Smooth muscle cell (in vitro differentiated cells): ENCODE results near the gene DSN1. TPM values are rescaled to one million over a fixed set of nuclear protein-coding genes. Genes with fewer than 3 reads are reported as not detected.

Source experiments
- DNase-seq: peaks from one replicate; lab custom pipeline; 2025; ENCODE audit not compliant: unreplicated experiment; lab: John Stamatoyannopoulos, UW
- H2AFZ ChIP-seq: fragments of 200-600 bp; sonication (generic); 2 replicates; pipeline ENCODE4 v1.6.0; 2016; ENCODE audit warnings: antibody characterized with exemption, low read depth, mild to moderate bottlenecking
- H3F3A ChIP-seq: fragments of 200-600 bp; sonication (generic); 2 replicates; pipeline ENCODE4 v1.6.0; 2017; ENCODE audit warnings: antibody characterized with exemption, low read depth
- H3K27ac ChIP-seq: fragments of 200-600 bp; sonication (generic); 2 replicates; pipeline ENCODE4 v1.5.1; 2016; ENCODE audit warnings: low read depth, mild to moderate bottlenecking
- H3K27me3 ChIP-seq: fragments of 200-600 bp; sonication (generic); 2 replicates; pipeline ENCODE4 v1.6.1; 2016; ENCODE audit warnings: low read depth, mild to moderate bottlenecking
- H3K36me3 ChIP-seq: fragments of 200-600 bp; sonication (generic); 2 replicates; pipeline ENCODE4 v1.5.1; 2016; ENCODE audit warnings: low read depth
- H3K4me1 ChIP-seq: fragments of 200-600 bp; sonication (generic); 2 replicates; pipeline ENCODE4 v1.5.1; 2016; ENCODE audit warnings: low read depth
- H3K4me2 ChIP-seq: fragments of 200-600 bp; sonication (generic); 2 replicates; pipeline ENCODE4 v1.6.0; 2016; ENCODE audit warnings: mild to moderate bottlenecking
- H3K4me3 ChIP-seq: fragments of 200-600 bp; sonication (generic); 2 replicates; pipeline ENCODE4 v1.5.1; 2016; ENCODE audit warnings: mild to moderate bottlenecking
- H3K79me2 ChIP-seq: fragments of 200-600 bp; sonication (generic); 2 replicates; pipeline ENCODE4 v1.6.0; 2016; ENCODE audit warnings: low read depth, mild to moderate bottlenecking
- H3K9ac ChIP-seq: fragments of 200-600 bp; sonication (generic); 2 replicates; pipeline ENCODE4 v1.6.0; 2016; ENCODE audit warnings: low read depth
- H3K9me3 ChIP-seq: fragments of 200-600 bp; sonication (generic); replicated peaks from 2 replicates; pipeline ENCODE4 v1.5.1; 2016; ENCODE audit warnings: low read depth
- H4K20me1 ChIP-seq: fragments of 200-600 bp; sonication (generic); 2 replicates; pipeline ENCODE4 v1.6.0; 2016; ENCODE audit warnings: low read depth
- CTCF ChIP-seq: fragments of 200-600 bp; sonication (generic); IDR thresholded peaks from 2 replicates; pipeline ENCODE4 v1.5.1; 2017; ENCODE audit warnings: borderline replicate concordance, mild to moderate bottlenecking, antibody characterized with exemption; ENCODE audit not compliant: insufficient read depth, poor library complexity, severe bottlenecking
- WGBS: methylation state at CpG from one replicate; pipeline ENCODE4 v1.1.7; 2016; ENCODE audit warnings: low lambda C conversion rate; 5-methylcytosine and 5-hydroxymethylcytosine counted together
- polyA plus RNA-seq: library from polyadenylated mRNA; unstranded; fragments of >200 nt; fragmentation: Nextera tagmentation; extraction: Ambion mirVana; gene quantifications from 2 replicates; pipeline ENCODE4 v1.2.1, GENCODE V29; 2016
- total RNA-seq: library from RNA; depleted of rRNA; stranded (reverse); fragments of >200 nt; gene quantifications from 2 replicates; pipeline ENCODE4 v1.2.3, GENCODE V29; 2014

The DSN1 gene
- total and polyA plus RNA-seq, 2 experiments from 2014 or later: 15.1 to 17.0 TPM

- H3F3A ChIP-seq: no peaks in the 10 kb centered on the region
- H2AFZ ChIP-seq: no peak overlapping the region
- no peaks in the 10 kb centered on the region for H3K79me2 ChIP-seq
- H3K27ac ChIP-seq: no peak overlapping the region
- 92% methylated on average over 14 of the region's 14 CpGs for WGBS
- no peak overlapping the region for H3K9ac ChIP-seq
- H3K36me3 ChIP-seq: peaks cover 13% of the 10 kb centered on the region
- DNase-seq: no peak
- TF ChIP-seq CTCF: no peak
- H3K9me3 ChIP-seq: no peaks in the 10 kb centered on the region
- no peaks in the 10 kb centered on the region for H3K4me1 ChIP-seq
- H4K20me1 ChIP-seq: peaks cover 28% of the 10 kb centered on the region
- H3K27me3 ChIP-seq: no peaks in the 10 kb centered on the region
- H3K4me2 ChIP-seq: no peak overlapping the region
- H3K4me3 ChIP-seq: no peak overlapping the region
Observed at GRCh38 chr20:36812594-36813463, 39.3 kb upstream of the DSN1 start.

- Histone ChIP-seq H3K4me2 (no peak overlapping the region), H3K36me3 (peaks cover 7% of the 10 kb centered on the region), H3K4me1 (no peaks in the 10 kb centered on the region), H2AFZ (no peak overlapping the region), H4K20me1 (peaks cover 14% of the 10 kb centered on the region), H3K27ac (no peak overlapping the region), H3K9ac (no peak overlapping the region), H3F3A (no peaks in the 10 kb centered on the region), H3K9me3 (no peaks in the 10 kb centered on the region), H3K4me3 (no peak overlapping the region), H3K27me3 (no peaks in the 10 kb centered on the region), H3K79me2 (no peaks in the 10 kb centered on the region)
- WGBS: 75% methylated on average over 19 of the region's 19 CpGs
- peak; percentile 76 for TF ChIP-seq CTCF
- no peak for DNase-seq
Observed at GRCh38 chr20:36808317-36809257, 35.0 kb upstream of the DSN1 start.

- no peaks in the 10 kb centered on the region for H3K79me2 ChIP-seq
- no peaks in the 10 kb centered on the region for H3K4me1 ChIP-seq
- no peak for DNase-seq
- no peaks in the 10 kb centered on the region for H3K9me3 ChIP-seq
- no peak for TF ChIP-seq CTCF
- WGBS: over 99% methylated on average over 5 of the region's 5 CpGs
- H3K4me2 ChIP-seq: no peak overlapping the region
- no peak overlapping the region for H2AFZ ChIP-seq
- no peaks in the 10 kb centered on the region for H3K27me3 ChIP-seq
- no peaks in the 10 kb centered on the region for H3F3A ChIP-seq
- H4K20me1 ChIP-seq: no peaks in the 10 kb centered on the region
- H3K27ac ChIP-seq: no peak overlapping the region
- no peak overlapping the region for H3K4me3 ChIP-seq
- no peak overlapping the region for H3K9ac ChIP-seq
- peaks cover 5% of the 10 kb centered on the region for H3K36me3 ChIP-seq
Observed at GRCh38 chr20:36806049-36806448, 32.5 kb upstream of the DSN1 start.
